ENCODE results near the gene LRMDA. TPM values are rescaled to one million over a fixed set of nuclear protein-coding genes. Genes with fewer than 3 reads are reported as not detected.

LRMDA gene
- total RNA-seq, 6 experiments from 2014 or later, result 0.32 TPM; not detected in 5

GRCh38 chr10:76309070-76309469 is 877.6 kb downstream of the LRMDA start:
- Mint-ChIP-seq H3K9me3 (no peaks in the 10 kb centered on the region), H3K27me3 (ENCODE audit: insufficient read depth) (no peaks in the 10 kb centered on the region), H3K27ac (peak overlapping the region; percentile 22; the same call in 1 of the 2 replicates), H3K4me1 (ENCODE audit: low read depth) (peaks cover 41% of the 10 kb centered on the region), H3K36me3 (ENCODE audit: low read depth) (peaks cover 7% of the 10 kb centered on the region), H3K4me3 (peak overlapping the region; percentile 32; the same call in 1 of the 2 replicates)
- DNase-seq, result no peak
- no peak for TF ChIP-seq CTCF (IDR thresholded peaks at IDR 0.05)

GRCh38 chr10:76309741-76310587 is 878.5 kb downstream of the LRMDA start:
- peak overlapping the region; percentile 55; the same call in 1 of the 2 replicates for H3K27ac Mint-ChIP-seq
- peaks cover 40% of the 10 kb centered on the region for H3K4me1 Mint-ChIP-seq (ENCODE audit: low read depth)
- H3K27me3 Mint-ChIP-seq (ENCODE audit: insufficient read depth), result no peaks in the 10 kb centered on the region
- H3K36me3 Mint-ChIP-seq (ENCODE audit: low read depth), result peaks cover 7% of the 10 kb centered on the region
- H3K9me3 Mint-ChIP-seq, result no peaks in the 10 kb centered on the region
- DNase-seq, result peak; percentile 79
- no peak for TF ChIP-seq CTCF (IDR thresholded peaks at IDR 0.05)
- H3K4me3 Mint-ChIP-seq, result no peak overlapping the region

GRCh38 chr10:76310588-76311080 is 879.2 kb downstream of the LRMDA start:
- peaks cover 7% of the 10 kb centered on the region for H3K36me3 Mint-ChIP-seq (ENCODE audit: low read depth)
- TF ChIP-seq CTCF (IDR thresholded peaks at IDR 0.05), result no peak
- H3K27me3 Mint-ChIP-seq (ENCODE audit: insufficient read depth), result no peaks in the 10 kb centered on the region
- no peaks in the 10 kb centered on the region for H3K9me3 Mint-ChIP-seq
- H3K27ac Mint-ChIP-seq, result peak overlapping the region; percentile 55; the same call in 1 of the 2 replicates
- peaks cover 35% of the 10 kb centered on the region for H3K4me1 Mint-ChIP-seq (ENCODE audit: low read depth)
- no peak for DNase-seq
- no peak overlapping the region for H3K4me3 Mint-ChIP-seq

GRCh38 chr10:76311752-76312636 is 880.6 kb downstream of the LRMDA start:
- TF ChIP-seq CTCF (IDR thresholded peaks at IDR 0.05), result peak; percentile 72
- Mint-ChIP-seq H3K36me3 (ENCODE audit: low read depth) (peaks cover 7% of the 10 kb centered on the region), H3K9me3 (peaks cover 4% of the 10 kb centered on the region; the same call in 1 of the 2 replicates), H3K27ac (no peak overlapping the region), H3K4me3 (no peak overlapping the region), H3K27me3 (ENCODE audit: insufficient read depth) (peaks cover 2% of the 10 kb centered on the region; the same call in 1 of the 2 replicates), H3K4me1 (ENCODE audit: low read depth) (peaks cover 35% of the 10 kb centered on the region)
- peak; percentile 25 for DNase-seq

GRCh38 chr10:76315240-76315639 is 883.8 kb downstream of the LRMDA start:
- Mint-ChIP-seq H3K27ac (no peak overlapping the region), H3K36me3 (ENCODE audit: low read depth) (peaks cover 10% of the 10 kb centered on the region), H3K27me3 (ENCODE audit: insufficient read depth) (peaks cover 2% of the 10 kb centered on the region; the same call in 1 of the 2 replicates), H3K4me3 (no peak overlapping the region), H3K9me3 (peaks cover 16% of the 10 kb centered on the region), H3K4me1 (ENCODE audit: low read depth) (peaks cover 24% of the 10 kb centered on the region)
- TF ChIP-seq CTCF (IDR thresholded peaks at IDR 0.05), result peak; percentile 39; the same call in 1 of the 2 replicates
- DNase-seq, result no peak
